Thyroid gland (tissue), 4 donors: ENCODE data around the gene DISC1. TPM values are rescaled to one million over a fixed set of nuclear protein-coding genes. Genes with fewer than 3 reads are reported as not detected.

Source experiments
- DNase-seq, 2 donors: peaks; one replicate each; pipeline ENCODE4 v3.0.0-alpha.2; 2019
- H3K27ac ChIP-seq, 3 donors: fragments of 200-600 bp; sonication (generic); 1 replicate in 2 of 3; 2 replicates in 1 of 3; pipeline ENCODE4 v1.5.1; 2016 to 2019; ENCODE audit warnings: mild to moderate bottlenecking in 1 of 3, moderate library complexity in 1 of 3
- H3K27me3 ChIP-seq: fragments of 200-600 bp; sonication (generic); one replicate; pipeline ENCODE4 v1.5.1; 2019
- H3K36me3 ChIP-seq, 2 donors: fragments of 200-600 bp; sonication (generic); one replicate each; pipeline ENCODE4 v1.5.1; 2016 to 2019
- H3K4me1 ChIP-seq, 2 donors: fragments of 200-600 bp; sonication (generic); one replicate each; pipeline ENCODE4 v1.5.1; 2017 to 2019
- H3K4me3 ChIP-seq, 3 donors: fragments of 200-600 bp; sonication (generic); replicated peaks in 1 of 3; 1 replicate in 2 of 3; 2 replicates in 1 of 3; pipeline ENCODE4 v1.5.1; 2016; ENCODE audit warnings: mild to moderate bottlenecking in 1 of 3
- H3K9me3 ChIP-seq: fragments of 200-600 bp; sonication (generic); one replicate; pipeline ENCODE4 v1.5.1; 2017
- POLR2A ChIP-seq, 2 donors: fragments of 450-650 bp; IDR thresholded peaks; one replicate each; pipeline ENCODE4 v1.6.1; 2017; ENCODE audit warnings: antibody characterized with exemption in 2 of 2, mild to moderate bottlenecking in 2 of 2, moderate library complexity in 1 of 2
- WGBS, 2 donors: methylation state at CpG; one replicate each; pipeline ENCODE4 v1.1.5; 2017; 5-methylcytosine and 5-hydroxymethylcytosine counted together
- intact Hi-C: fragments of 100-400 bp; cut with DNase I; formaldehyde crosslinking; loops from one replicate; pipeline ENCODE4 v1.15.1; 2023
- total RNA-seq, 4 donors: library from RNA; depleted of rRNA; stranded (reverse); fragments of >200 nt; gene quantifications; one replicate each; pipeline ENCODE4 v1.2.3, GENCODE V29; 2016
- TF ChIP-seq, protein P1 (sequence below), 6 experiments: fragments of 200-600 bp in 3 of 6; fragments of 450-650 bp in 3 of 6; sonication (generic) in 3 of 6; IDR thresholded peaks; one replicate each; pipeline ENCODE4 v1.5.1; 2016 to 2019; ENCODE audit warnings: antibody characterized with exemption in 6 of 6, mild to moderate bottlenecking in 2 of 6, inconsistent platforms in 1 of 6, moderate library complexity in 1 of 6

Gene DISC1
- total RNA-seq, 4 donors from 2014 or later: 6.9 to 17.7 (median 9.8) TPM

DNA sequence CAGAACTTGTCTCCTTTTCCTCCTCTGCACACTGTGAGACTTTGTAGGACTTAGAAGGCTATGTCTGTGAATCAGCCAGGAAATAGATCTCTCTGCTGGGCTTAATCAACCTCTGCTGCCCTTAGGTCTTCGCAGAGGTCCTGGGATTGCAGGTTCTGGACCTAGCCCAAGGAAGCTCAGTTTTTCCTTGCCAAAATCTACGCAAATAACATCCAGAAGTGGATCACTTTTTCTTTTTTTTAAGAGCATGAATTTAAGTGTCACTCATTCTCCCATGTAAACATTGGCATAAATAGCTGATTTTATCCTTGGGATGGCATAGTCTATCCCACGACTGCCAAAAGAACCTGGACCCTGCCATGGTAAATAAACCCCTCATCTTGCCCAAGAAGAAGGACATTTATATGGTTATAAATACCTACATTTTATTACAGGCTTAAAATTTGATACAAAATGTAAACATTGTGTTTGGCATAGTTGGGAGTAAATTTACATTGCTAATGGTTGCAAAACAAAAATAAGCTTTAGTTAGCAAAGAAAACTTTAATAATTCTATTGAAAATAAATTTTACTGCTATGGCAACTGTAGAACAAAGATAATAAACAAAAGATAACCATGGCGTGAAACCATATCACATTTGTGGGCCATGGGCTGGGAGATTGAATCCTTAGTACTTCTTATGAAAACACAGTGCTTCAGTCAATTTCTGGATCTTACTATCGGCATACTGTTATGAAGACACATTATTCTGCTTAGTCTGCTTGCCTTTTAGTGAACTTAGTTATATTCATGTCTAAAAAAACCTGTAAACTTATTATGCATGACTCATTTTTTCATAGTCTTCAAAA is 24.5 kb upstream of the DISC1 start:
- no peaks in the 10 kb centered on the region for H3K4me1 ChIP-seq
- WGBS, 2 donors: 55 to 65% methylated on average over 5 of the region's 5 CpGs
- H3K4me3 ChIP-seq: no peak overlapping the region
- TF ChIP-seq, protein P1, sequence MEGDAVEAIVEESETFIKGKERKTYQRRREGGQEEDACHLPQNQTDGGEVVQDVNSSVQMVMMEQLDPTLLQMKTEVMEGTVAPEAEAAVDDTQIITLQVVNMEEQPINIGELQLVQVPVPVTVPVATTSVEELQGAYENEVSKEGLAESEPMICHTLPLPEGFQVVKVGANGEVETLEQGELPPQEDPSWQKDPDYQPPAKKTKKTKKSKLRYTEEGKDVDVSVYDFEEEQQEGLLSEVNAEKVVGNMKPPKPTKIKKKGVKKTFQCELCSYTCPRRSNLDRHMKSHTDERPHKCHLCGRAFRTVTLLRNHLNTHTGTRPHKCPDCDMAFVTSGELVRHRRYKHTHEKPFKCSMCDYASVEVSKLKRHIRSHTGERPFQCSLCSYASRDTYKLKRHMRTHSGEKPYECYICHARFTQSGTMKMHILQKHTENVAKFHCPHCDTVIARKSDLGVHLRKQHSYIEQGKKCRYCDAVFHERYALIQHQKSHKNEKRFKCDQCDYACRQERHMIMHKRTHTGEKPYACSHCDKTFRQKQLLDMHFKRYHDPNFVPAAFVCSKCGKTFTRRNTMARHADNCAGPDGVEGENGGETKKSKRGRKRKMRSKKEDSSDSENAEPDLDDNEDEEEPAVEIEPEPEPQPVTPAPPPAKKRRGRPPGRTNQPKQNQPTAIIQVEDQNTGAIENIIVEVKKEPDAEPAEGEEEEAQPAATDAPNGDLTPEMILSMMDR (IDR thresholded peaks at IDR 0.05): no peak
- no peak for TF ChIP-seq POLR2A (IDR thresholded peaks at IDR 0.05)
- H3K36me3 ChIP-seq: no peaks in the 10 kb centered on the region
- DNase-seq: no peak
- no peak overlapping the region for H3K27ac ChIP-seq
- H3K9me3 ChIP-seq: no peaks in the 10 kb centered on the region
- H3K27me3 ChIP-seq: no peaks in the 10 kb centered on the region
- intact Hi-C loops: loop anchor here (5.0 kb wide), 1 partner anchor 245 kb away; no protein-coding TSS in a partner anchor

DNA sequence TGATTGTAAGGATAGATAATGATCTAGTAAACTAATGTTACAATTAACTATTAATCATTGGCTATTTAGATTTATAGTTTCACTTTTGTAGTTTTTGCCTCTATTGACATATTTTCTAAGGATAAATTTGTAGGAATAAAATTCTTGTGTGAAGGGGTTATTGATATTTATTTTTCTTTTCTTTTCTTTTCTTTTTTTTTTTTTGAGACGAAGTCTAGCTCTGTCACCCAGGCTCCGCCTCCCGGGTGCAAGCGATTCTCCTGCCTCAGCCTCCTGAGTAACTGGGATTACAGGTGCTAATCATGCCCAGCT is 24.0 kb upstream of the DISC1 start:
- Histone ChIP-seq H3K4me3 (no peak overlapping the region), H3K9me3 (no peaks in the 10 kb centered on the region), H3K36me3 (no peaks in the 10 kb centered on the region), H3K27ac (no peak overlapping the region), H3K4me1 (no peaks in the 10 kb centered on the region), H3K27me3 (no peaks in the 10 kb centered on the region)
- no peak for DNase-seq
- 91 to 92% methylated on average over 4 of the region's 4 CpGs for WGBS, 2 donors
- intact Hi-C loops: loop anchor here (5.0 kb wide), 1 partner anchor 245 kb away; no protein-coding TSS in a partner anchor
- TF ChIP-seq POLR2A (IDR thresholded peaks at IDR 0.05): no peak
- TF ChIP-seq, protein P1 (IDR thresholded peaks at IDR 0.05): no peak

DNA sequence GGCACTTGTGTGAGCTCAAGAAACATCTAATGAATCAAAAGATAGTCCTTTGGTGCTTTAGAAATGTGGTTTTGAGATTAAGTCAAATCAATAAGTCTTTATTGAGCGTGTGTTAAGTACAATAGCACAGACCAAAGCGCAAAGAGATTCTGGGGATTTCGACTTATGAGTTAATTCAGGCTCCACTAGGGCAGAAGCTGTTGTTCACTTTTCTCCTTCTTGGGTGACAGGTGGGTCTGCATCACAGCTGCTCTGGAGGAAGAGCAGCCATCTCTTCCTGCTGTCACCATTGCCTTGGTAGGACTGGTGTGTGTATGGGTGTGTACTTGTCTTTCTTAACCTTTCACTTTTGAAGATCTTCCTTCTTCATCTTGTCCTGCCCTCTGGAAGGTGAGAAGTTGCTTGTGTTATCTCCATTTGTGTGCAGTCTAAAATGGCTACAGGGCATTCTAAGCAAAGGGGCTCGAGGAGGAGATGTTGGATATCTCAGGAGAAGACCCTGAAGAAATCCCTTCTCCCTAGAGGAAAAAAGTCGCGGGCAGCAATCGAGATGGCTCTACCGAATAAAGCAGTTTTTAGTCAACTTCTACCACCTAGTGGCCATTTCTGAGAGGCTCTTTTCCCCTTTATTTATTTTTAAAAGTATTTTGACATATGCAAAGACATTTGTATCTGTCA is 22.9 kb upstream of the DISC1 start:
- Histone ChIP-seq H3K27me3 (no peaks in the 10 kb centered on the region), H3K4me3 (peak overlapping the region in 2 of 3 donors; percentile 10 to 15), H3K4me1 (no peaks in the 10 kb centered on the region), H3K27ac (no peak overlapping the region), H3K9me3 (no peaks in the 10 kb centered on the region), H3K36me3 (no peaks in the 10 kb centered on the region)
- intact Hi-C loops: loop anchor here (5.0 kb wide), 1 partner anchor 246 kb away; no protein-coding TSS in a partner anchor
- peak; percentile 24 to 27 for DNase-seq
- WGBS, 2 donors: 33 to 36% methylated on average over 8 of the region's 8 CpGs
- TF ChIP-seq POLR2A (IDR thresholded peaks at IDR 0.05): no peak
- TF ChIP-seq, protein P1 (IDR thresholded peaks at IDR 0.05): peak; percentile 48 to 81 (median 69)

DNA sequence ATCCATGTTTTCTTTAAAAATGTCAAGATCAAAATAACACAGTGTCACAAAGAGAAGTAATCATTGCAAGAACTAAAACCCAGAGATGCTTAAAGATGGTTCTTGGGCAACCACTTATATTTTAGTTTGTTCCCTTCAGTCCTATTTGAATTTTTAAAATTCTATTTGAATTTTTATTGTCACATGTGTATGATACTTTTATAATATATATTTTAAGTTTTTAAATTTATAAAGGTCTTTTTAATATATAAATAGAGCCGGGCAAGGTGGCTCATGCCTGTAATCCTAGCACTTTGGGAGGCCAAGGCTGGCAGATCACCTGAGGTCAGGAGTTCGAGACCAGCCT is 22.3 kb upstream of the DISC1 start:
- no peak for DNase-seq
- Histone ChIP-seq H3K36me3 (no peaks in the 10 kb centered on the region), H3K27me3 (no peaks in the 10 kb centered on the region), H3K9me3 (no peaks in the 10 kb centered on the region), H3K4me3 (no peak overlapping the region), H3K4me1 (no peaks in the 10 kb centered on the region), H3K27ac (no peak overlapping the region)
- WGBS, 2 donors: 58 to 69% methylated on average over 2 of the region's 2 CpGs
- no peak for TF ChIP-seq POLR2A (IDR thresholded peaks at IDR 0.05)
- TF ChIP-seq, protein P1 (IDR thresholded peaks at IDR 0.05): peak in 1 of 6 experiments; percentile 3
- intact Hi-C loops: loop anchor here (5.0 kb wide), 1 partner anchor 247 kb away; no protein-coding TSS in a partner anchor
